ENCODE data around the gene FASTKD3.

Gene FASTKD3

DNA sequence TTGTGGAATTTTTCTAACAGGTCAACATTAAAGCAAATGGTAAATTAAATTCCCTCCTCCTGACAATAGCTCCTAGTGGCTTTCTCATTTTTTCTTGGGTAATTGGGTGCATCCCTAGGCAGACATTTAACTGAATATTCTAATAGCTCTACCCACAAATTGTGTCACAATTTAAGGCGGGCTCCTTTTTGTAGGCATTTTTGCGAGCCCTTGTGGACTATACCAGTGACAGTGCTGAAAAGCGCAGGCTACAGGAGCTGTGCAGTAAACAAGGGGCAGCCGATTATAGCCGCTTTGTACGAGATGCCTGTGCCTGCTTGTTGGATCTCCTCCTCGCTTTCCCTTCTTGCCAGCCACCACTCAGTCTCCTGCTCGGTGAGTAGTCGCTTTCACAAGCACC is 20.1 kb upstream of the FASTKD3 start:
- peaks cover 68% of the 10 kb centered on the region for H3K36me3 Mint-ChIP-seq (ENCODE audit: low read depth)

DNA sequence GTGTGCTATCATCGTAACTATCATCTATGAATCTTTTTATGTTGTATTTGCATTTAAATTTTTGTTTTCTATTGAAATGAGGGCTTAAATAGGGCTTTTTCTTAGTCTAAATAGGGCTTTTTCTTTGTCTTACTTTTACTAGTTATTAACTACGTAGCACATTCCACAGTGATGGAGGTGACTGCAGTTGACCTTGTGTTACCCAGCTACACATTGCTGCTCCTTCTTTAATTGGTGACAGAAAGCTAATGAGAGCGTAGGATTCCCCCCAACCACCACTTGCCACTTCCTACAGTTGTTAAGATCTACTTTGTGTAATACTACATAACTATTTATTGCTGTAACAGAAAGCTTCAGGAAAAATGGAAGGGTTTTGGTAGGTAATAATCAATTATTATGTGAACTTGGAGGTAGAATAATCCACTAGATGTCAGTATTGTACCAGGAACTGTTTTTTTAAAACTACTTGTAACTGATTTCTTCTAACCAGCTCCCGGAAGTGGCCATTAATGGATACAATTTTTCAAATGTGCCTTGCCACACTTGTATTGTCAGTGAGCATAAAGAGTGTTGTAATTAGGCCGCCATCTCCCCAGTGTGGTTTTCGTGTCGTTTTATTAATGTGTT is 18.1 kb upstream of the FASTKD3 start:
- peaks cover 61% of the 10 kb centered on the region for H3K36me3 Mint-ChIP-seq (ENCODE audit: low read depth)
- H3K27ac Mint-ChIP-seq = no peak overlapping the region
- H3K4me3 Mint-ChIP-seq = no peak overlapping the region

More for the DNA sequence above, 20.1 kb upstream of the FASTKD3 start:
- Mint-ChIP-seq H3K9me3 (no peaks in the 10 kb centered on the region), H3K27ac (no peak overlapping the region), H3K4me3 (no peak overlapping the region), H3K27me3 (no peaks in the 10 kb centered on the region), H3K4me1 (peaks cover 7% of the 10 kb centered on the region)
- DNase-seq (no peak), ATAC-seq (no peak)

DNA sequence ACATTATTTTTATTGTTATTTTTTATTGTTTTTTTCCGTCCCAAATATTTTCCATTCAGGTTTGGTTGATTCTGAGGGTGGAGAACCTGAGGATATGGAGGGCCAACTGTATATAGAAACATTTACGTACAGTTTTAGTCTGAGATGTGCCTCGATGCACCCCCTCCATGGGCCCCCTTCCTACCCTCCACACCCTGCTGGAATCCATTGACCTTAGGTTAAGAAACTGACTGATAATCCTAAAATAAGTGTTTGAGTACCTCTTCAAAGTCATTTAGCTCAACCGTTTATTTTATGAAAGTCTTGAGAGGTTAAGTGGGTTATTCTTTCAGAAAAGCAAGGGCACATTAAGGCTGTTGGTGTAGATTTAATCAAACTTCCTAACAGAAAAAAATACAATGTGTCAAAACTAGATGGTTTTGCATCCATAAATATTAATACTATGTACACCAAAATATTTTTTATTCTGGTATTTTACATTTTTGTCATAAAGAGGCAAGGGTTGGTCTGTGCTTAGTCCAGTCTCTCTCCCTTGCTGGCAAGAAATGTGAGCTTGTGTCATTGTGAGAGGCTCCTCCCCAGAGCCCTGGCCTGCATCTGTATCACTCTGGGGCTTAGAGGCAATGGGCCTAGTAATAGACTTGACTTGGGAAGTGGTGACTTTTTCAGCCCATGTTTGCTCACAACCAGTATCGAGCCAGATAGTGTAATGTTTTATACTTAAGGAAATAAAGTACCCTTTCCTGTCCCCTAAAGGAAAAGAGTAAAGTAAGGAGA is 15.8 kb upstream of the FASTKD3 start:
- peaks cover 9% of the 10 kb centered on the region for H3K4me1 Mint-ChIP-seq
- no peaks in the 10 kb centered on the region for H3K9me3 Mint-ChIP-seq
- H3K27me3 Mint-ChIP-seq = no peaks in the 10 kb centered on the region
- no peak for ATAC-seq
- peaks cover 67% of the 10 kb centered on the region for H3K36me3 Mint-ChIP-seq (ENCODE audit: low read depth)
- no peak for DNase-seq
- H3K27ac Mint-ChIP-seq = no peak overlapping the region
- no peak overlapping the region for H3K4me3 Mint-ChIP-seq

More for the DNA sequence above, 18.1 kb upstream of the FASTKD3 start:
- Mint-ChIP-seq H3K27me3 (no peaks in the 10 kb centered on the region), H3K9me3 (no peaks in the 10 kb centered on the region), H3K4me1 (peaks cover 3% of the 10 kb centered on the region)
- DNase-seq = no peak
- ATAC-seq = no peak

DNA sequence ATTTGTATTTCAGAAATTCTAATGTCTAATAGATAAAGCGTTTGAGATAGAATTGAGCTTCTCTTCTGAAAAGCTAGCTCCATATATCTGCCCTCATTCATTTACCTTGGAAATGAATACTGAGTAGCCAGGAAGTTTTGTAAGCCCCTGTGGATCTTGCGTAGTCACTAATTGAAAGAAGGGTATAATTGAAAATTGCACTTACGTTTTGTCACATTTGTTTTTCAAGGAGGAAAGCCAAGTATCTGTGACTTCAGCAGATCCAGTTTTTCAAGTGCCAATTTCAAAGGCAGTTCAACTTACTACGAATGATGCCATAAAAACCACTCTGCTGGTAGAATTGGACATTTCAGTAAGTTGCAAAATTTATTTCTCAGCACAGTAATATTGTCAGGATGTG is 14.1 kb upstream of the FASTKD3 start:
- ATAC-seq (no peak), DNase-seq (no peak)
- H3K4me1 Mint-ChIP-seq = peaks cover 22% of the 10 kb centered on the region
- peaks cover 64% of the 10 kb centered on the region for H3K36me3 Mint-ChIP-seq (ENCODE audit: low read depth)
- no peaks in the 10 kb centered on the region for H3K27me3 Mint-ChIP-seq
- no peaks in the 10 kb centered on the region for H3K9me3 Mint-ChIP-seq
- no peak overlapping the region for H3K27ac Mint-ChIP-seq
- H3K4me3 Mint-ChIP-seq = no peak overlapping the region

DNA sequence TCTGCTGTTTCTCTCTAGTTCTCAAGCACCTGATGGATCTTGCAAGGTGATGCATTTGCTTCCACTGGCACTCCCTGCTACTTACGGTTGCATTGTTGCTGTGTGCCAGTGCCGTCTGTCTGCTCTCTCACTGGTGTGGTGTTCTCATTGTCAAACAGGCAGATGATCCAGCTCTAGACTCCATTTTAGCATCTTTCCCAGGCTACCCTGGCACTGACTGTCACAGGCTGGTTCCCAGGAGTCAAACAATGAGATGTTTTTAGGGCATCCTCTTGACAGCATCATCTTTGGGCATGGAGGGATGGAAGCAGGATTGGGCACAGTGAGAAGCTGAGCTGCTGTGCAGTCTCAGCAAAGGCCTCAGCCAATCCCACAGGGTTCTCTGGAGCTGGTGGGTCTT is 13.0 kb upstream of the FASTKD3 start:
- peaks cover 29% of the 10 kb centered on the region for H3K4me1 Mint-ChIP-seq
- DNase-seq (no peak), ATAC-seq (no peak)
- no peaks in the 10 kb centered on the region for H3K9me3 Mint-ChIP-seq
- no peak overlapping the region for H3K27ac Mint-ChIP-seq
- no peak overlapping the region for H3K4me3 Mint-ChIP-seq
- peaks cover 62% of the 10 kb centered on the region for H3K36me3 Mint-ChIP-seq (ENCODE audit: low read depth)
- no peaks in the 10 kb centered on the region for H3K27me3 Mint-ChIP-seq

DNA sequence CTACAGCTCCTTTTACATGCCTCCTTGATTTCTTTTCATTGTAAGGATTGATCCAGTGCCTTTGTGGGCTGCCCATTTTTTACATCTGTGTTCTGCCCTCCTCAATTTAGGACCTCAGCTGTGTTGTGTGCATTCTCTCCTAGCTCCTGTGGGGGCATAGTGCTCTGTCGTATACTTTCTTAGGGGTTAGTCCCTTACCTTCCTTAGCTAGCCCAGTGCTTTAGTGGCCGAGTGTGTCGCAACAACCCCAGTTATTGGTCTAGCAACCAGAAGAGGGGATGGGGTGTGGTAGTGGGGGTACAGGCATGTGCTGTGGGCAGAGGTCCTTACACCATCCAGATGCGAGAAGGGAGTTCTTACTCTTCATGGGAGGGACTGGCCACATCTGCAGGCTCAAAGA is 12.3 kb upstream of the FASTKD3 start:
- ATAC-seq = no peak
- Mint-ChIP-seq H3K27ac (peak overlapping the region; percentile 37), H3K9me3 (no peaks in the 10 kb centered on the region), H3K36me3 (ENCODE audit: low read depth) (peaks cover 62% of the 10 kb centered on the region), H3K27me3 (no peaks in the 10 kb centered on the region), H3K4me1 (peaks cover 36% of the 10 kb centered on the region), H3K4me3 (no peak overlapping the region)
- DNase-seq = no peak

DNA sequence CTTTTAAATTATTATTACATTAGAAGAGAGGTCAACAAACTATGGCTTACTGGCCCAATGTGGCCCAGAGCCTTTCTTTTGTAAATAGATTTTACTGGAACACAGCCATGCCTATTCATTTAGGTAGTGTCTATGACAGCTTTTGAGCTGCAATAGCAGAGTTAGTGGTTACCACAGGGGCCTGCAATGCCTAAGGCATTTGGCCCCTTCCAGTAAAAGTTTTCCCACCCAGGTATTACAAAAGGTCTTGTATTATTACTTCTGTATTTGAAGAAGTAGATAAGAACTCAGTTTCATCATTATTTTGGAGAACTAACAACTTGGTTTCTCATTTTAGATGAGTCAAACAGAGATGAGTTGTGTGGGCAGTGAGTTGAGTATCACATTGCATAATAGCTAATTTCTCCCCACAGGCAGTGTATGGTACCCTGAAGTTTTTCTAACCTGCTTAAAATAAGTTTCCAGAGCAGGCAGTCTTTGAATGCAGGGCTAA is 9.6 kb upstream of the FASTKD3 start:
- ATAC-seq (peak; percentile 81), DNase-seq (no peak)
- Mint-ChIP-seq H3K9me3 (no peaks in the 10 kb centered on the region), H3K4me3 (no peak overlapping the region), H3K36me3 (ENCODE audit: low read depth) (peaks cover 69% of the 10 kb centered on the region), H3K27ac (peak overlapping the region; percentile 25), H3K27me3 (no peaks in the 10 kb centered on the region), H3K4me1 (peaks cover 50% of the 10 kb centered on the region)

DNA sequence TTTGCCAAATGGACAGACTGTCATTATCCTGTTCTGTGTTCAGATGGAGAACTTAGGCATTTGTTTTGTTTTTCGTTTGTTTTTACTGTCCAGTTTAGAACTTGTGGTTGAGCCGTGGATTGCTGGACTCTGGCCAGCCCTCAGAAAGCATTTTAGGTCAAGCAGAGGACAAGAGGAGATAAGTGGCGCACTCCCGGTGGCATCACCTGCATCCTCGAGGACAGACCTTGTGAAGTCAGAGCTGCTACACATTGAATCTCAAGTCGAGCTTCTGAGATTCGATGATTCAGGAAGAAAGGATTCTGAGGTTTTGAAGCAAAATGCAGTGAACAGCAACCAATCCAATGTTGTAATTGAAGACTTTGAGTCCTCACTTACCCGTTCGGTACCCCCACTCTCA is 9.0 kb upstream of the FASTKD3 start:
- peak overlapping the region; percentile 25 for H3K27ac Mint-ChIP-seq
- H3K4me1 Mint-ChIP-seq = peaks cover 56% of the 10 kb centered on the region
- no peaks in the 10 kb centered on the region for H3K27me3 Mint-ChIP-seq
- no peak for DNase-seq
- H3K9me3 Mint-ChIP-seq = no peaks in the 10 kb centered on the region
- no peak overlapping the region for H3K4me3 Mint-ChIP-seq
- peaks cover 67% of the 10 kb centered on the region for H3K36me3 Mint-ChIP-seq (ENCODE audit: low read depth)
- ATAC-seq = no peak

DNA sequence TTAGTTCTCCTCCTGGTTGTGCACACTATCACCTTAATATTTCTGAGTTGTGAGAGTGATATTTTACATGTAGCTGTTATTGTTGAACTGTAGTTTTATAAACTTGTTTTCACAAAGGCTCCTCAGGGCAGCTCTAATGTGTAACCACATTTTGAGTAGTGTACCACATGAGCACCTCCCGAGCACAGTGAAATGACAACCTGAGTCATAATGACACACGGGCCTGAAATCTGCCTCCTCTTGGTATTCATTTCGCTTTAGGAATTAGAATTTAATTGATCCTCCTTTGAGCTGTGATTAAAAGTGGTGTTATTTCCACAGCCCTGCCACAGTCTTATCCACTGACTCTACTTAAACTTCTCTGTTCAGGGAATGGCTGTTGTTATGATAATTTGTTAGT is 8.0 kb upstream of the FASTKD3 start:
- Mint-ChIP-seq H3K27ac (no peak overlapping the region), H3K4me3 (no peak overlapping the region), H3K36me3 (ENCODE audit: low read depth) (peaks cover 67% of the 10 kb centered on the region), H3K9me3 (no peaks in the 10 kb centered on the region), H3K4me1 (peaks cover 66% of the 10 kb centered on the region), H3K27me3 (no peaks in the 10 kb centered on the region)
- DNase-seq (no peak), ATAC-seq (peak; percentile 70)

DNA sequence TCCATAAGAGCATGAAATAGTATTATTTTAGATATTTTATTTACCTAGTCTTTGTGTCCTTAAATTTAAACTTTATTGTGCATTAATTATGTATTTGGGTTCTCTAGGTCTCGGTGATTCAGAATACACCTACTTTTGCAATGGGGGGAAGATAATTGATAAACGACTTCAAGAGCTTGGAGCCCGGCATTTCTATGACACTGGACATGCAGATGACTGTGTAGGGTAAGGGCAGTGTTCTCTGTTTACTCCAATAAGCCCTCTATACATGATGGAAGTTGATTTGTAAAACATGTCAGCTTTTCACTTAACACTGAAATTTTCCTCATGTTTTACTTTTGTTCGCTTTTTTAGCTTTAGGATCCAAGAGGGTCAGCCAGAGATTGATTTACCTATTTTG is 6.3 kb upstream of the FASTKD3 start:
- DNase-seq = no peak
- Mint-ChIP-seq H3K4me3 (no peak overlapping the region), H3K27me3 (no peaks in the 10 kb centered on the region), H3K27ac (no peak overlapping the region), H3K9me3 (no peaks in the 10 kb centered on the region), H3K4me1 (peaks cover 76% of the 10 kb centered on the region), H3K36me3 (ENCODE audit: low read depth) (peaks cover 65% of the 10 kb centered on the region)
- no peak for ATAC-seq

DNA sequence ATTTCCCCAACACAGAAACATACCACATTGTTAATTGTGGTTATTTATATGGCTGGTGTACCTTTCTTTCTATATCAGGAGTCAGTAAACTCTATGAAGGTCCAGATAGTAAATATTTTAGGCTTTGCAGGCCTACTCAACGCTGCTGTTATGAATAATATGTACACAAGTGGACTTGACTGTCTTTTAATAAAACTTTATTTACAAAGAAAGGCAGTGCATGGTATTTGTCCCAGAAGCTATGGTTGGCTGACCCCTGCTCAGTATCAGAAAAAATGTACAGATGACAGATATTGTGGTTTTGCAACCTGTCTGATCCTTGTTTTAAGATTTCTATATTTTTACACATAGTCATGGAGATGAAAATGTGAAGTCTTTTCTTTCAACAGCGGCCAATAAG is 5.8 kb upstream of the FASTKD3 start:
- no peaks in the 10 kb centered on the region for H3K27me3 Mint-ChIP-seq
- H3K4me3 Mint-ChIP-seq = no peak overlapping the region
- no peaks in the 10 kb centered on the region for H3K9me3 Mint-ChIP-seq
- DNase-seq (no peak), ATAC-seq (no peak)
- peaks cover 80% of the 10 kb centered on the region for H3K4me1 Mint-ChIP-seq
- H3K27ac Mint-ChIP-seq = no peak overlapping the region
- peaks cover 65% of the 10 kb centered on the region for H3K36me3 Mint-ChIP-seq (ENCODE audit: low read depth)

DNA sequence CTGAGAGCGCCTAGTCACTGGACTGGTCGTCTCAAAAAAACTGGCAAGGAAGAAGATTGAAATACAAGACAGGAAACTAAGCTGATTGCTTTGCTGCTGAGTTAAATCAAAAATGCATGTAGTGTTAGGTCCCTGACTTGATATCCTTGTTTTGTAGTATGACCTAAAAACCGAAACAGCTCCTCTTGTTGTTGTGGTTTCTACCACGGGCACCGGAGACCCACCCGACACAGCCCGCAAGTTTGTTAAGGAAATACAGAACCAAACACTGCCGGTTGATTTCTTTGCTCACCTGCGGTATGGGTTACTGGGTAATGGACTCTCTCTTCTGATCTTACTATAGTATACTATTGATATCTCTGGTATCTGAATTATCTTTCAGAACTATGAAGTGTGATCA is 4.4 kb upstream of the FASTKD3 start:
- H3K36me3 Mint-ChIP-seq (ENCODE audit: low read depth) = peaks cover 62% of the 10 kb centered on the region
- DNase-seq = no peak
- H3K4me1 Mint-ChIP-seq = peaks cover 74% of the 10 kb centered on the region
- H3K9me3 Mint-ChIP-seq = no peaks in the 10 kb centered on the region
- H3K27ac Mint-ChIP-seq = peak overlapping the region; percentile 27
- no peak for ATAC-seq
- no peaks in the 10 kb centered on the region for H3K27me3 Mint-ChIP-seq
- peak overlapping the region; percentile 33 for H3K4me3 Mint-ChIP-seq

DNA sequence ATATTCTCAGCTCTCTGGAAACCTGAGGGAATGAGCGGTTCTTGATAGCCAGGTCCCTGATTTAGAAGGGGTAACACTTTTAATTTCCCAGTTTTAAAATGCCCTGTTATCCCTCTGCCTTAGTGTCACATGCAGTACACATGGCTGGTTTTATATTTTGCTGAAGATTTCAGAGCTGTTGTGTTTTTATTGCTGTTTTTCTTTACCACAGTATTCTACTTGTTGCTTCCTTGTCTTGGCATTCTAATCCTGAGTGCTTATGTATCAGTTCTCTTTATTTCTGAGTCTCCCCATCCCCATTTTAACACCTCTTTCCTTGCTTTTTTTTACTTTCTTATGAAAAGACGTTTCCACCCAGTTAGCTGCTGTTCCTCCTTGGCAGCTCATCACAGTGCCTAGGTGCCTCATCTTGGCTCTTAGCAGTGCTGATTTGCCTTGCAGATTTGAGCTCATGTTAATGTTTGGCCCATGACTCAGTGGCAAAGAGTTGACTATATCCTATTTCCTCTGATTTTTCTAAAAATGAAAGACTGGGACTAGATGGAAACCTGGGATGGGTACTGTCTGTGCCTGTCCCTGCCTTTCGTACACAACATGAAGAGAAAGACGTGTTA is 3.8 kb upstream of the FASTKD3 start:
- Mint-ChIP-seq H3K4me1 (peaks cover 74% of the 10 kb centered on the region), H3K36me3 (ENCODE audit: low read depth) (peaks cover 56% of the 10 kb centered on the region), H3K27me3 (no peaks in the 10 kb centered on the region), H3K27ac (peak overlapping the region; percentile 27), H3K9me3 (no peaks in the 10 kb centered on the region), H3K4me3 (peak overlapping the region; percentile 33)
- no peak for ATAC-seq
- no peak for DNase-seq

DNA sequence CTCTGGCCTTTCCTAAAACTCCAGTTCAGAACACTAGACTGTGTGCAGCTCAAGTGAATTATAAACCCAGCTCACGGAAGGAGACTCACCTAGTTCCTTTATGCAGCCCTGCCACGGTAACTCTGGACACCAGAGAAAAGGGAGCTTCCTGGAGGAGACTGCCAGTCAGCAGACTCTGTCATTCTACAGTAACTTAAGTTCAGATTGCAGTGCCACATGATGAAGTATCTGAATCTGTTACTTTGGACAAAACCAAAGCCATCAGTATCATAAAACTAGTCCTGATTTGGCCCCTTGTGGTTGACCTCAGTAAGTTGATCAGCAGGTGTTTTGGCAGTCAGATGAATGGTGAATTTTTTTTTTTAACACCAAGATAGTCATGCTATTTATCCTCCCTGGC is 2.8 kb upstream of the FASTKD3 start:
- Mint-ChIP-seq H3K27ac (peak overlapping the region; percentile 35), H3K27me3 (no peaks in the 10 kb centered on the region), H3K36me3 (ENCODE audit: low read depth) (peaks cover 58% of the 10 kb centered on the region), H3K9me3 (no peaks in the 10 kb centered on the region), H3K4me3 (peak overlapping the region; percentile 24), H3K4me1 (peaks cover 75% of the 10 kb centered on the region)
- no peak for ATAC-seq
- DNase-seq = no peak

All from activated naive CD8-positive, alpha-beta T cell treated with anti-CD3 and anti-CD28 coated beads, Interleukin-2, amount 50 U/mL, for 24 hours (primary cell).